ENCODE measurements around the gene C1QTNF9. TPM values are rescaled to one million over a fixed set of nuclear protein-coding genes. Genes with fewer than 3 reads are reported as not detected.

C1QTNF9 gene
- total and polyA plus RNA-seq, 9 of the 15 experiments (the other 6 are each of a cell fraction or from before 2014, with no cell fraction given): not detected

- TF ChIP-seq ZBTB43 (CRISPR knock-in tag; IDR thresholded peaks at IDR 0.05) (no peak), USF1 (CRISPR knock-in tag; IDR thresholded peaks at IDR 0.05) (no peak)
These were observed 7.9 kb upstream of the C1QTNF9 start (continued) for GRCh38 chr13:24301434-24301833.

GRCh38 chr13:24301911-24302310 is 7.5 kb upstream of the C1QTNF9 start:
- CTCF ChIA-PET (ENCODE audit: low intra/inter-chr PET ratio): no interaction called here
- no peak overlapping the region for H3K9ac ChIP-seq (ENCODE audit: insufficient read depth in 1 of 2, low read depth in 2 of 2, low read length in 2 of 2)
- POLR2A ChIA-PET: no interaction called here
- no peak overlapping the region for H3K4me2 ChIP-seq (ENCODE audit: insufficient read depth, low read length)
- no TSS peak for BruUV-seq (replicated peaks)
- no peaks in the 10 kb centered on the region for H4K20me1 ChIP-seq (replicated peaks; ENCODE audit: control insufficient read depth, insufficient read depth, low read length)
- WGBS (ENCODE audit: insufficient coverage, low coverage, missing lambda C conversion rate): 5% methylated on average over 7 of the region's 7 CpGs
- H3K79me2 ChIP-seq (ENCODE audit: control insufficient read depth, insufficient read depth, low read length): no peaks in the 10 kb centered on the region
- in situ Hi-C loops (cut with MboI) (no loop called here), intact Hi-C loops (cut with micrococcal nuclease) (no loop called here)
- peaks cover 0 to 15% of the 10 kb centered on the region in 2 experiments; a peak in 3 of 5 replicates for H3K27me3 ChIP-seq (ENCODE audit: control insufficient read depth in 2 of 2, insufficient read depth in 2 of 2, low read length in 2 of 2)
- H3K9me1 ChIP-seq (ENCODE audit: control insufficient read depth, insufficient read depth, low read length): no peaks in the 10 kb centered on the region
- FAIRE-seq: no peak
- no peak overlapping the region for H3K4me3 ChIP-seq
- no peak overlapping the region for H2AFZ ChIP-seq (ENCODE audit: low read depth, low read length)
- H3K4me1 ChIP-seq (replicated peaks in 1 of 2; ENCODE audit: control insufficient read depth in 2 of 2, insufficient read depth in 2 of 2, low read length in 2 of 2): no peaks in the 10 kb centered on the region
- no peak for DNase-seq (ENCODE audit: extremely low read depth in 1 of 4, low spot score in 3 of 4)
- H3K9me3 ChIP-seq (replicated peaks; ENCODE audit: control insufficient read depth, insufficient read depth, low read depth, low read length): no peaks in the 10 kb centered on the region
- H3K27ac ChIP-seq (ENCODE audit: extremely low read depth, low read depth, low read length): no peak overlapping the region
- no peaks in the 10 kb centered on the region for H3K36me3 ChIP-seq (ENCODE audit: control insufficient read depth, insufficient read depth, low read length)
- ATAC-seq: no peak
- no peak for TF ChIP-seq MCM3 (IDR thresholded peaks at IDR 0.05)
- TF ChIP-seq RHOXF2B (CRISPR knock-in tag; conservative IDR thresholded peaks at IDR 0.05): no peak
- no peak for TF ChIP-seq ZBTB17 (CRISPR knock-in tag; IDR thresholded peaks at IDR 0.05)
- no peak for TF ChIP-seq ZNF740 (CRISPR knock-in tag; IDR thresholded peaks at IDR 0.05)
- no peak for TF ChIP-seq ZNF740 (tag; IDR thresholded peaks at IDR 0.05)
- no peak for TF ChIP-seq YY1 (IDR thresholded peaks at IDR 0.05; ENCODE audit: borderline replicate concordance in 1 of 3, control insufficient read depth in 1 of 3, extremely low read depth in 1 of 3, insufficient read depth in 3 of 3, insufficient read length in 1 of 3, insufficient replicate concordance in 2 of 3, low read depth in 1 of 3, low read length in 2 of 3)
- TF ChIP-seq RAD51 (IDR thresholded peaks at IDR 0.05; ENCODE audit: borderline replicate concordance, low read depth): no peak
- no peak for TF ChIP-seq TAF7 (tag; IDR thresholded peaks at IDR 0.05)
- TF ChIP-seq NEUROD1 (IDR thresholded peaks at IDR 0.05; ENCODE audit: borderline replicate concordance, low read depth, low read length, partially characterized antibody): no peak
- TF ChIP-seq PHTF2 (CRISPR knock-in tag; IDR thresholded peaks at IDR 0.05): no peak
- TF ChIP-seq TSC22D4 (tag; IDR thresholded peaks at IDR 0.05): no peak
- TF ChIP-seq GATA2 (CRISPR knock-in tag; IDR thresholded peaks at IDR 0.05): no peak
- TF ChIP-seq ZNF253 (CRISPR knock-in tag; conservative IDR thresholded peaks at IDR 0.05): no peak
- TF ChIP-seq NONO (IDR thresholded peaks at IDR 0.05; ENCODE audit: low read depth in 2 of 2, low read length in 1 of 2): no peak
- TF ChIP-seq EP300 (IDR thresholded peaks at IDR 0.05; ENCODE audit: low read length): no peak
- TF ChIP-seq NFATC3 (IDR thresholded peaks at IDR 0.05): no peak
- no peak for TF ChIP-seq THRA (IDR thresholded peaks at IDR 0.05)
